GM18507 (cell line): ENCODE data around the gene SYNGR3.

ENCODE experiments used
- DNase-seq: peaks from one replicate; pipeline ENCODE4 v3.0.0; 2011; ENCODE audit warnings: low read depth; ENCODE audit not compliant: insufficient read length; ENCODE audit errors: extremely low spot score
- FAIRE-seq: peaks from 2 replicates; lab custom pipeline; 2011; peaks lifted over from hg19 to GRCh38; lab: Jason Lieb, UNC

The SYNGR3 gene

GRCh38 chr16:1975432-1976215, 14.1 kb upstream of the SYNGR3 start:
- no peak for DNase-seq
- FAIRE-seq: no peak

GRCh38 chr16:1976216-1976520, 13.6 kb upstream of the SYNGR3 start:
- DNase-seq (no peak), FAIRE-seq (no peak)

GRCh38 chr16:1976951-1977874, 12.6 kb upstream of the SYNGR3 start:
- DNase-seq (no peak), FAIRE-seq (no peak)

GRCh38 chr16:1977875-1978268, 11.9 kb upstream of the SYNGR3 start:
- FAIRE-seq: no peak
- DNase-seq: no peak

- FAIRE-seq: no peak
- DNase-seq: no peak
These were observed 11.2 kb upstream of the SYNGR3 start for GRCh38 chr16:1978476-1979120.

GRCh38 chr16:1979271-1980029, 10.3 kb upstream of the SYNGR3 start:
- FAIRE-seq (no peak), DNase-seq (no peak)

- no peak for FAIRE-seq
- no peak for DNase-seq
These were observed 9.6 kb upstream of the SYNGR3 start for GRCh38 chr16:1980030-1980769.

- FAIRE-seq (no peak), DNase-seq (no peak)
These were observed 9.0 kb upstream of the SYNGR3 start for GRCh38 chr16:1980770-1981087.

GRCh38 chr16:1981398-1981836, 8.4 kb upstream of the SYNGR3 start, which contains the start of gene NOXO1:
Gene NOXO1, minus strand, starts transcription at chr16:1981469. Its CDS starts 290 bp downstream, at chr16:1981179.
- FAIRE-seq: no peak
- no peak for DNase-seq

- no peak for FAIRE-seq
- no peak for DNase-seq
These were observed 7.7 kb upstream of the SYNGR3 start for GRCh38 chr16:1982013-1982433.

- FAIRE-seq (no peak), DNase-seq (no peak)
These were observed 6.7 kb upstream of the SYNGR3 start for GRCh38 chr16:1982991-1983543.

GRCh38 chr16:1983544-1984346, 6.0 kb upstream of the SYNGR3 start, which contains the start of gene GFER:
Gene GFER, plus strand, starts transcription at chr16:1984193. Its CDS starts 26 bp downstream, at chr16:1984219.
- DNase-seq: peak; percentile 81
- peak; percentile 92 for FAIRE-seq

- no peak for FAIRE-seq
- no peak for DNase-seq
These were observed 5.2 kb upstream of the SYNGR3 start for GRCh38 chr16:1984347-1985225.

- FAIRE-seq (no peak), DNase-seq (no peak)
These were observed 4.2 kb upstream of the SYNGR3 start for GRCh38 chr16:1985466-1986150.

GRCh38 chr16:1987198-1987597, 2.6 kb upstream of the SYNGR3 start:
- no peak for DNase-seq
- no peak for FAIRE-seq

GRCh38 chr16:1990101-1990350, 256 bp downstream of the SYNGR3 start:
- FAIRE-seq (no peak), DNase-seq (no peak)
